Neural cell (in vitro differentiated cells): ENCODE results near the gene RTP1.

ENCODE experiments used
- EP300 ChIP-seq: fragments of 450-650 bp; conservative IDR thresholded peaks from 2 replicates; pipeline ENCODE4 v1.6.1; 2014; ENCODE audit warnings: antibody characterized with exemption, mild to moderate bottlenecking, moderate library complexity; ENCODE audit not compliant: poor library complexity, severe bottlenecking
- POLR2AphosphoS5 ChIP-seq: IDR thresholded peaks from 2 replicates; pipeline ENCODE4 v1.6.1; 2012
- TF ChIP-seq, protein P1 (sequence below): fragments of 450-650 bp; IDR thresholded peaks from 2 replicates; pipeline ENCODE4 v1.5.1; 2014; ENCODE audit warnings: antibody characterized with exemption, mild to moderate bottlenecking, moderate library complexity; ENCODE audit not compliant: poor library complexity, severe bottlenecking
- TF ChIP-seq, protein P2 (sequence below): IDR thresholded peaks from 2 replicates; pipeline ENCODE4 v1.6.1; 2012; ENCODE audit warnings: borderline replicate concordance

GRCh38 chr3:187193181-187193580 is 4.1 kb upstream of the RTP1 start:
- TF ChIP-seq, protein P1, sequence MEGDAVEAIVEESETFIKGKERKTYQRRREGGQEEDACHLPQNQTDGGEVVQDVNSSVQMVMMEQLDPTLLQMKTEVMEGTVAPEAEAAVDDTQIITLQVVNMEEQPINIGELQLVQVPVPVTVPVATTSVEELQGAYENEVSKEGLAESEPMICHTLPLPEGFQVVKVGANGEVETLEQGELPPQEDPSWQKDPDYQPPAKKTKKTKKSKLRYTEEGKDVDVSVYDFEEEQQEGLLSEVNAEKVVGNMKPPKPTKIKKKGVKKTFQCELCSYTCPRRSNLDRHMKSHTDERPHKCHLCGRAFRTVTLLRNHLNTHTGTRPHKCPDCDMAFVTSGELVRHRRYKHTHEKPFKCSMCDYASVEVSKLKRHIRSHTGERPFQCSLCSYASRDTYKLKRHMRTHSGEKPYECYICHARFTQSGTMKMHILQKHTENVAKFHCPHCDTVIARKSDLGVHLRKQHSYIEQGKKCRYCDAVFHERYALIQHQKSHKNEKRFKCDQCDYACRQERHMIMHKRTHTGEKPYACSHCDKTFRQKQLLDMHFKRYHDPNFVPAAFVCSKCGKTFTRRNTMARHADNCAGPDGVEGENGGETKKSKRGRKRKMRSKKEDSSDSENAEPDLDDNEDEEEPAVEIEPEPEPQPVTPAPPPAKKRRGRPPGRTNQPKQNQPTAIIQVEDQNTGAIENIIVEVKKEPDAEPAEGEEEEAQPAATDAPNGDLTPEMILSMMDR: no peak
- TF ChIP-seq, protein P2, sequence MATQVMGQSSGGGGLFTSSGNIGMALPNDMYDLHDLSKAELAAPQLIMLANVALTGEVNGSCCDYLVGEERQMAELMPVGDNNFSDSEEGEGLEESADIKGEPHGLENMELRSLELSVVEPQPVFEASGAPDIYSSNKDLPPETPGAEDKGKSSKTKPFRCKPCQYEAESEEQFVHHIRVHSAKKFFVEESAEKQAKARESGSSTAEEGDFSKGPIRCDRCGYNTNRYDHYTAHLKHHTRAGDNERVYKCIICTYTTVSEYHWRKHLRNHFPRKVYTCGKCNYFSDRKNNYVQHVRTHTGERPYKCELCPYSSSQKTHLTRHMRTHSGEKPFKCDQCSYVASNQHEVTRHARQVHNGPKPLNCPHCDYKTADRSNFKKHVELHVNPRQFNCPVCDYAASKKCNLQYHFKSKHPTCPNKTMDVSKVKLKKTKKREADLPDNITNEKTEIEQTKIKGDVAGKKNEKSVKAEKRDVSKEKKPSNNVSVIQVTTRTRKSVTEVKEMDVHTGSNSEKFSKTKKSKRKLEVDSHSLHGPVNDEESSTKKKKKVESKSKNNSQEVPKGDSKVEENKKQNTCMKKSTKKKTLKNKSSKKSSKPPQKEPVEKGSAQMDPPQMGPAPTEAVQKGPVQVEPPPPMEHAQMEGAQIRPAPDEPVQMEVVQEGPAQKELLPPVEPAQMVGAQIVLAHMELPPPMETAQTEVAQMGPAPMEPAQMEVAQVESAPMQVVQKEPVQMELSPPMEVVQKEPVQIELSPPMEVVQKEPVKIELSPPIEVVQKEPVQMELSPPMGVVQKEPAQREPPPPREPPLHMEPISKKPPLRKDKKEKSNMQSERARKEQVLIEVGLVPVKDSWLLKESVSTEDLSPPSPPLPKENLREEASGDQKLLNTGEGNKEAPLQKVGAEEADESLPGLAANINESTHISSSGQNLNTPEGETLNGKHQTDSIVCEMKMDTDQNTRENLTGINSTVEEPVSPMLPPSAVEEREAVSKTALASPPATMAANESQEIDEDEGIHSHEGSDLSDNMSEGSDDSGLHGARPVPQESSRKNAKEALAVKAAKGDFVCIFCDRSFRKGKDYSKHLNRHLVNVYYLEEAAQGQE: no peak
- no peak for TF ChIP-seq EP300
- no peak for TF ChIP-seq POLR2AphosphoS5
